DMS53 treated with DMSO at 0.1 percent for 48 hours (cell line): ENCODE data around the gene ABT1.

ENCODE experiments used
- DNase-seq: peaks from one replicate; lab custom pipeline; 2025; ENCODE audit not compliant: unreplicated experiment; lab: John Stamatoyannopoulos, UW

Gene ABT1

GRCh38 chr6:26571592-26572296 lies 25.0 kb upstream of the ABT1 start:
- peak; percentile 92 for DNase-seq

GRCh38 chr6:26575494-26575939 lies 21.2 kb upstream of the ABT1 start:
- DNase-seq, result no peak

- DNase-seq, result no peak
These were observed 20.3 kb upstream of the ABT1 start for GRCh38 chr6:26576407-26576843.

- DNase-seq, result no peak
These were observed 19.6 kb upstream of the ABT1 start for GRCh38 chr6:26576929-26577719.

GRCh38 chr6:26577720-26578072 lies 19.1 kb upstream of the ABT1 start:
- no peak for DNase-seq

GRCh38 chr6:26578279-26578678 lies 18.5 kb upstream of the ABT1 start:
- DNase-seq, result no peak

- DNase-seq, result no peak
These were observed 18.0 kb upstream of the ABT1 start for GRCh38 chr6:26578741-26579140.

GRCh38 chr6:26581164-26581915 lies 15.4 kb upstream of the ABT1 start:
- no peak for DNase-seq

- no peak for DNase-seq
These were observed 7.8 kb upstream of the ABT1 start for GRCh38 chr6:26588965-26589364.

- no peak for DNase-seq
These were observed 4.1 kb upstream of the ABT1 start for GRCh38 chr6:26592649-26593048.

- DNase-seq, result no peak
These were observed 3.2 kb upstream of the ABT1 start for GRCh38 chr6:26593278-26594130.

GRCh38 chr6:26594131-26594498 lies 2.6 kb upstream of the ABT1 start:
- DNase-seq, result no peak

GRCh38 chr6:26594730-26595632 lies 1.8 kb upstream of the ABT1 start:
- DNase-seq, result no peak

GRCh38 chr6:26595669-26596269 lies 984 bp upstream of the ABT1 start:
- peak; percentile 85 for DNase-seq

GRCh38 chr6:26597389-26597766 lies 625 bp downstream of the ABT1 start:
- no peak for DNase-seq

- no peak for DNase-seq
These were observed 1.1 kb downstream of the ABT1 start for GRCh38 chr6:26597821-26598220.

GRCh38 chr6:26598267-26598666 lies 1.5 kb downstream of the ABT1 start:
- DNase-seq, result no peak

- no peak for DNase-seq
These were observed 2.4 kb downstream of the ABT1 start for GRCh38 chr6:26599134-26599533.

GRCh38 chr6:26599591-26599990 lies 2.8 kb downstream of the ABT1 start:
- no peak for DNase-seq

- DNase-seq, result no peak
These were observed 4.0 kb downstream of the ABT1 start for GRCh38 chr6:26600759-26601158.
